ENCODE data around the gene PERP. TPM values are rescaled to one million over a fixed set of nuclear protein-coding genes. Genes with fewer than 3 reads are reported as not detected.

The PERP gene
- total and polyA plus RNA-seq, 8 donors = 13.7 to 46.6 (median 20.4) TPM

DNA sequence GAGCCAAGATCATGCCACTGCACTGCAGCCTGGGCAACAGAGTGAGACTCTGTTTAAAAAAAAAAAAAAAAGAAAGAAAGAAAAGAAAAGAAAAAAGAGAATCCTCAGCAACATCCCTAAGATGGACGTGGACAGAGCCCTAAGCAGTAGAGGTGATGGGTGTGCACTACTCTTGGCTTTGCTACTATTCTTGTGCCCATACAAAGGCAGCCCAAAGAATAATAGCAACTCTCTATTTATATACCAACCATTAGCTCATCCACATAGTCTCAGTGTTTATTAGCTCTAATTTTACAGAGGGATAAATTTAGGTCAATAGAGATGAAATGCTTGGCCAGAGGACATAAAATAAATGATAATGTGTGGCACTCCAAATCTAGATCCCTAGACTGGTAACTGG, 62.2 kb downstream of the PERP start:
- FAIRE-seq (no peak), ATAC-seq (no peak), DNase-seq (no peak)
- intact Hi-C loops (cut with DNase I) = no loop called here
- WGBS, 2 donors = 49 to 86% methylated on average over 1 of the region's 1 CpG
- H3K4me1 ChIP-seq = no peaks in the 10 kb centered on the region
- no peaks in the 10 kb centered on the region for H3K27me3 ChIP-seq
- no peaks in the 10 kb centered on the region for H3K9me3 ChIP-seq
- no peak overlapping the region for H3K27ac ChIP-seq
- TF ChIP-seq, protein P1, sequence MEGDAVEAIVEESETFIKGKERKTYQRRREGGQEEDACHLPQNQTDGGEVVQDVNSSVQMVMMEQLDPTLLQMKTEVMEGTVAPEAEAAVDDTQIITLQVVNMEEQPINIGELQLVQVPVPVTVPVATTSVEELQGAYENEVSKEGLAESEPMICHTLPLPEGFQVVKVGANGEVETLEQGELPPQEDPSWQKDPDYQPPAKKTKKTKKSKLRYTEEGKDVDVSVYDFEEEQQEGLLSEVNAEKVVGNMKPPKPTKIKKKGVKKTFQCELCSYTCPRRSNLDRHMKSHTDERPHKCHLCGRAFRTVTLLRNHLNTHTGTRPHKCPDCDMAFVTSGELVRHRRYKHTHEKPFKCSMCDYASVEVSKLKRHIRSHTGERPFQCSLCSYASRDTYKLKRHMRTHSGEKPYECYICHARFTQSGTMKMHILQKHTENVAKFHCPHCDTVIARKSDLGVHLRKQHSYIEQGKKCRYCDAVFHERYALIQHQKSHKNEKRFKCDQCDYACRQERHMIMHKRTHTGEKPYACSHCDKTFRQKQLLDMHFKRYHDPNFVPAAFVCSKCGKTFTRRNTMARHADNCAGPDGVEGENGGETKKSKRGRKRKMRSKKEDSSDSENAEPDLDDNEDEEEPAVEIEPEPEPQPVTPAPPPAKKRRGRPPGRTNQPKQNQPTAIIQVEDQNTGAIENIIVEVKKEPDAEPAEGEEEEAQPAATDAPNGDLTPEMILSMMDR (IDR thresholded peaks at IDR 0.05) = no peak
- no peak overlapping the region for H3K4me3 ChIP-seq
- no peaks in the 10 kb centered on the region for H3K36me3 ChIP-seq

DNA sequence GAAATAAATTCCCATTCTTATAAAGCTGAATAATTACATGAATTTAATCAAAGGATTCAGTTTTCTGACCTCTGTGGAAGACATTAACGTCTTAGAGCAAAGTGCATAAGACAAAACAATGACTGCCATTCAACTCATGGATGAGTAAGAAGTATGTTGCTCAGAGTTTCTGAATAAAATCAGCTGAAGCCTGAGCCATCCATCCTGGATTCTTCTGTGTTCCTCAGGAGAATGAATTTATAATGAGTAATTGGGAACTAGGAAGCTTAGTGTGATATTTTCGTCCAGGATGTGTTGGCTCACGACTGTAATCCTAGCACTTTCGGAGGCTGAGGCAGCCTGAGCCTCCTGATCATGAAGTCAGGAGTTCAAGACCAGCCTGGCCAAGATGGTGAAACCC, 62.8 kb downstream of the PERP start:
- H3K27ac ChIP-seq = no peak overlapping the region
- 69 to 82% methylated on average over 4 of the region's 4 CpGs for WGBS, 2 donors
- no peaks in the 10 kb centered on the region for H3K4me1 ChIP-seq
- TF ChIP-seq, protein P1 (IDR thresholded peaks at IDR 0.05) = no peak
- H3K27me3 ChIP-seq = no peaks in the 10 kb centered on the region
- H3K9me3 ChIP-seq = no peaks in the 10 kb centered on the region
- DNase-seq = no peak
- intact Hi-C loops (cut with DNase I) = no loop called here
- ATAC-seq = no peak
- no peaks in the 10 kb centered on the region for H3K36me3 ChIP-seq
- H3K4me3 ChIP-seq = no peak overlapping the region
- no peak for FAIRE-seq

Other genes with a start within 250 kb of the PERP start
- gene TNFAIP3, start 240.2 kb downstream of the PERP start, total RNA-seq = 10 to 100 TPM in 5 of 6 donors, 1 to 10 TPM in 1; 9.3 to 59.2 (median 13.5) TPM
- 10 to 100 TPM; 13.9 to 14.5 TPM for gene TNFAIP3, start 240.2 kb downstream of the PERP start, polyA plus RNA-seq
- 10 to 100 TPM; 13.7 to 19.0 (median 16.4) TPM for gene ARFGEF3, start 54.5 kb upstream of the PERP start, total RNA-seq
- gene ARFGEF3, start 54.5 kb upstream of the PERP start, polyA plus RNA-seq = 1 to 10 TPM; 4.8 to 9.7 TPM
- not detected for gene PBOV1, start 111.1 kb upstream of the PERP start, total RNA-seq
- gene PBOV1, start 111.1 kb upstream of the PERP start, polyA plus RNA-seq = not detected

Measured in pancreas (tissue), 10 donors.